Effector CD8-positive, alpha-beta T cell (primary cell): ENCODE measurements around the gene SURF6.
"Not testable (repeated sequence)": the region's sequence is repeated elsewhere in the genome, so short reads cannot be mapped to it uniquely, and the experiment has no call there.

Experiments used
- DNase-seq: peaks from one replicate; lab custom pipeline; 2025; lab: John Stamatoyannopoulos, UW

SURF6 gene

GRCh38 chr9:133347985-133348717 lies 12.2 kb upstream of the SURF6 start, which contains the start of the genes MED22 and RPL7A:
Gene MED22 (minus strand): TSS chr9:133348131. CDS start chr9:133346662, 1,469 bp downstream.
Gene RPL7A (plus strand): TSS chr9:133348218. CDS start chr9:133348244, 26 bp downstream.
- peak; percentile 83 for DNase-seq

GRCh38 chr9:133347515-133347984 lies 11.6 kb upstream of the SURF6 start:
- peak; percentile 55 for DNase-seq

GRCh38 chr9:133346021-133346785 lies 10.2 kb upstream of the SURF6 start:
- no peak for DNase-seq

GRCh38 chr9:133345596-133345995 lies 9.6 kb upstream of the SURF6 start:
- DNase-seq, result no peak

GRCh38 chr9:133344979-133345378 lies 9.0 kb upstream of the SURF6 start:
- DNase-seq, result no peak

GRCh38 chr9:133344071-133344470 lies 8.1 kb upstream of the SURF6 start:
- DNase-seq, result no peak

GRCh38 chr9:133342570-133342969 lies 6.6 kb upstream of the SURF6 start:
- DNase-seq, result no peak

GRCh38 chr9:133342069-133342406 lies 6.0 kb upstream of the SURF6 start:
- no peak for DNase-seq

GRCh38 chr9:133341369-133342068 lies 5.5 kb upstream of the SURF6 start:
- DNase-seq, result no peak

- DNase-seq, result no peak
Measured at GRCh38 chr9:133340916-133341315, 4.9 kb upstream of the SURF6 start.

GRCh38 chr9:133340256-133340655 lies 4.3 kb upstream of the SURF6 start:
- DNase-seq, result no peak

GRCh38 chr9:133339641-133340040 lies 3.7 kb upstream of the SURF6 start:
- no peak for DNase-seq

GRCh38 chr9:133334888-133335287 lies 1.1 kb downstream of the SURF6 start:
- not testable (repeated sequence) for DNase-seq

- DNase-seq, result no peak
Measured at GRCh38 chr9:133334161-133334560, 1.8 kb downstream of the SURF6 start.

GRCh38 chr9:133333566-133333965 lies 2.4 kb downstream of the SURF6 start:
- DNase-seq, result no peak

GRCh38 chr9:133333011-133333410 lies 3.0 kb downstream of the SURF6 start:
- no peak for DNase-seq

GRCh38 chr9:133332381-133332730 lies 3.6 kb downstream of the SURF6 start:
- no peak for DNase-seq

GRCh38 chr9:133331641-133332380 lies 4.2 kb downstream of the SURF6 start:
- DNase-seq, result no peak

- DNase-seq, result no peak
Measured at GRCh38 chr9:133331221-133331620, 4.8 kb downstream of the SURF6 start.

- not testable (repeated sequence) for DNase-seq
Measured at GRCh38 chr9:133329306-133330156, 6.5 kb downstream of the SURF6 start.
